ENCODE results near the gene PRKN.

- TF ChIP-seq CTCF (conservative IDR thresholded peaks at IDR 0.05) (no peak), ZFX (IDR thresholded peaks at IDR 0.05) (no peak)
These were observed 1379.0 kb downstream of the PRKN start for GRCh38 chr6:161348628-161348994.

Measured in C4-2B (cell line).